ENCODE measurements around the gene NAV2.

Gene NAV2

GRCh38 chr11:19827399-19828135 lies 114.9 kb downstream of the NAV2 start:
- in situ Hi-C loops (cut with HindIII; ENCODE audit: low sequenced_read_pairs) = no loop called here

GRCh38 chr11:19828382-19829108 lies 115.9 kb downstream of the NAV2 start:
- in situ Hi-C loops (cut with HindIII; ENCODE audit: low sequenced_read_pairs) = no loop called here

GRCh38 chr11:19829109-19829837 lies 116.6 kb downstream of the NAV2 start:
- in situ Hi-C loops (cut with HindIII; ENCODE audit: low sequenced_read_pairs) = no loop called here

GRCh38 chr11:19832086-19832750 lies 119.6 kb downstream of the NAV2 start:
- in situ Hi-C loops (cut with HindIII; ENCODE audit: low sequenced_read_pairs) = no loop called here

- in situ Hi-C loops (cut with HindIII; ENCODE audit: low sequenced_read_pairs) = no loop called here
Observed at GRCh38 chr11:19832901-19833300, 120.3 kb downstream of the NAV2 start.

- in situ Hi-C loops (cut with HindIII; ENCODE audit: low sequenced_read_pairs) = no loop called here
Observed at GRCh38 chr11:19834771-19835170, 122.1 kb downstream of the NAV2 start.

- in situ Hi-C loops (cut with HindIII; ENCODE audit: low sequenced_read_pairs) = no loop called here
Observed at GRCh38 chr11:19836666-19837065, 124.0 kb downstream of the NAV2 start.

GRCh38 chr11:19838994-19839768 lies 126.5 kb downstream of the NAV2 start:
- in situ Hi-C loops (cut with HindIII; ENCODE audit: low sequenced_read_pairs) = no loop called here

- in situ Hi-C loops (cut with HindIII; ENCODE audit: low sequenced_read_pairs) = no loop called here
Observed at GRCh38 chr11:19840961-19841360, 128.3 kb downstream of the NAV2 start.

- in situ Hi-C loops (cut with HindIII; ENCODE audit: low sequenced_read_pairs) = no loop called here
Observed at GRCh38 chr11:19842505-19842904, 129.9 kb downstream of the NAV2 start.

- in situ Hi-C loops (cut with HindIII; ENCODE audit: low sequenced_read_pairs) = no loop called here
Observed at GRCh38 chr11:19843079-19843478, 130.4 kb downstream of the NAV2 start.

GRCh38 chr11:19844012-19844411 lies 131.4 kb downstream of the NAV2 start:
- in situ Hi-C loops (cut with HindIII; ENCODE audit: low sequenced_read_pairs) = no loop called here

- in situ Hi-C loops (cut with HindIII; ENCODE audit: low sequenced_read_pairs) = no loop called here
Observed at GRCh38 chr11:19844806-19845205, 132.2 kb downstream of the NAV2 start.

GRCh38 chr11:19845626-19846025 lies 133.0 kb downstream of the NAV2 start:
- in situ Hi-C loops (cut with HindIII; ENCODE audit: low sequenced_read_pairs) = no loop called here

- in situ Hi-C loops (cut with HindIII; ENCODE audit: low sequenced_read_pairs) = no loop called here
Observed at GRCh38 chr11:19846654-19847305, 134.1 kb downstream of the NAV2 start.

- in situ Hi-C loops (cut with HindIII; ENCODE audit: low sequenced_read_pairs) = no loop called here
Observed at GRCh38 chr11:19848219-19848618, 135.6 kb downstream of the NAV2 start.

GRCh38 chr11:19849107-19849789 lies 136.6 kb downstream of the NAV2 start:
- in situ Hi-C loops (cut with HindIII; ENCODE audit: low sequenced_read_pairs) = no loop called here

- in situ Hi-C loops (cut with HindIII; ENCODE audit: low sequenced_read_pairs) = no loop called here
Observed at GRCh38 chr11:19849947-19850593, 137.4 kb downstream of the NAV2 start.

- in situ Hi-C loops (cut with HindIII; ENCODE audit: low sequenced_read_pairs) = no loop called here
Observed at GRCh38 chr11:19852288-19852687, 139.7 kb downstream of the NAV2 start.
